K562 (cell line): Measurements from ENCODE around the gene RPS19. TPM values are rescaled to one million over a fixed set of nuclear protein-coding genes. Genes with fewer than 3 reads are reported as not detected.
A peak's percentile ranks its signal among the peaks of the same experiment; 100 is the strongest.

Experiments used
- ATAC-seq: fragments of 200-7000 bp; cut with Tn5 transposase; 3 replicates; pipeline ENCODE4 v1.9.1; 2020; ENCODE audit warnings: moderate library complexity
- BruUV-seq: library from RNA; stranded (reverse); fragments of 400-500 nt; replicated peaks from 2 replicates; lab custom pipeline; 2021; lab: Mats Ljungman, UMichigan
- CTCF ChIA-PET: fragments of 300-600 bp; formaldehyde crosslinking; extraction: SDS; loops from one replicate; lab custom pipeline; 2021; ENCODE audit warnings: low intra/inter-chr PET ratio; lab: Yijun Ruan, JAX
- POLR2A ChIA-PET: fragments of 300-600, 350-650 bp; sonication (Branson Sonifier 250); formaldehyde crosslinking; extraction: SDS; loops from one replicate; lab custom pipeline; 2021; ENCODE audit warnings: antibody characterized with exemption, inconsistent platforms; lab: Yijun Ruan, JAX
- DNase-seq, 4 experiments: peaks; one replicate each; pipeline versions ENCODE4 v3.0.0 to v3.0.0-alpha.2; 2011 to 2018; ENCODE audit warnings: low spot score in 3 of 4, mixed read lengths in 3 of 4; ENCODE audit errors: extremely low read depth in 1 of 4
- FAIRE-seq: peaks from 2 replicates; lab custom pipeline; 2011; peaks lifted over from hg19 to GRCh38; lab: Jason Lieb, UNC
- H2AFZ ChIP-seq: 2 replicates; pipeline ENCODE4 v1.6.0; 2011; ENCODE audit warnings: low read depth, low read length, control low read depth, inconsistent platforms
- H3K27ac ChIP-seq: fragments of 200-600 bp; 3 replicates; pipeline ENCODE4 v1.8.0; 2011; ENCODE audit warnings: low read depth, mild to moderate bottlenecking, control low read depth, inconsistent platforms, low read length, moderate library complexity, mixed read lengths; ENCODE audit errors: extremely low read depth
- H3K27me3 ChIP-seq, 2 experiments: fragments of 300-600 bp in 1 of 2; 2 replicates in 1 of 2; 3 replicates in 1 of 2; pipeline versions ENCODE4 v1.6.0 to v1.8.0; 2011; ENCODE audit warnings: inconsistent platforms in 2 of 2, low read length in 2 of 2, mild to moderate bottlenecking in 1 of 2, mixed read lengths in 1 of 2, moderate library complexity in 1 of 2; ENCODE audit not compliant: control insufficient read depth in 2 of 2, insufficient read depth in 2 of 2
- H3K36me3 ChIP-seq: fragments of 300-600 bp; 3 replicates; pipeline ENCODE4 v1.8.0; 2011; ENCODE audit warnings: mild to moderate bottlenecking, low read length, inconsistent platforms; ENCODE audit not compliant: control insufficient read depth, insufficient read depth
- H3K4me1 ChIP-seq, 2 experiments: fragments of 200-600 bp in 1 of 2; replicated peaks in 1 of 2; 2 replicates in 1 of 2; 3 replicates in 1 of 2; pipeline versions ENCODE4 v1.5.1 to v1.8.0; 2011; ENCODE audit warnings: inconsistent platforms in 2 of 2, low read length in 2 of 2, mild to moderate bottlenecking in 1 of 2, mixed read lengths in 1 of 2, moderate library complexity in 1 of 2; ENCODE audit not compliant: control insufficient read depth in 2 of 2, insufficient read depth in 2 of 2
- H3K4me2 ChIP-seq: 2 replicates; pipeline ENCODE4 v1.6.1; 2011; ENCODE audit warnings: low read length, control low read depth, inconsistent platforms, mixed read lengths; ENCODE audit not compliant: insufficient read depth
- H3K4me3 ChIP-seq: fragments of 200-600 bp; sonication (generic), shearing (Covaris generic); 2 replicates; pipeline ENCODE4 v1.5.1; 2016; ENCODE audit warnings: control low read depth, inconsistent platforms
- H3K79me2 ChIP-seq: fragments of 200-600 bp; 3 replicates; pipeline ENCODE4 v1.8.0; 2011; ENCODE audit warnings: low read length, inconsistent platforms; ENCODE audit not compliant: control insufficient read depth, insufficient read depth
- H3K9ac ChIP-seq, 2 experiments: 2 replicates each; pipeline versions ENCODE4 v1.6.0 to v1.6.1; 2011; ENCODE audit warnings: low read depth in 2 of 2, low read length in 2 of 2, control low read depth in 1 of 2, inconsistent platforms in 1 of 2, mild to moderate bottlenecking in 1 of 2, mixed read lengths in 1 of 2; ENCODE audit not compliant: insufficient read depth in 1 of 2
- H3K9me1 ChIP-seq: one replicate; pipeline ENCODE4 v1.6.0; 2011; ENCODE audit warnings: inconsistent platforms, mild to moderate bottlenecking, low read length, moderate library complexity; ENCODE audit not compliant: control insufficient read depth, insufficient read depth
- H3K9me3 ChIP-seq: replicated peaks from 2 replicates; pipeline ENCODE4 v1.5.1; 2011; ENCODE audit warnings: low read depth, low read length, inconsistent platforms; ENCODE audit not compliant: control insufficient read depth, insufficient read depth
- H4K20me1 ChIP-seq: replicated peaks from 2 replicates; pipeline ENCODE4 v1.6.1; 2011; ENCODE audit warnings: low read length, inconsistent platforms, mixed read lengths; ENCODE audit not compliant: control insufficient read depth, insufficient read depth
- ARHGAP35 ChIP-seq: fragments of 450-650 bp; IDR thresholded peaks from 2 replicates; pipeline ENCODE4 v1.6.1; 2018; ENCODE audit not compliant: partially characterized antibody
- CEBPB ChIP-seq: fragments of 450-650 bp; IDR thresholded peaks from 2 replicates; pipeline ENCODE4 v1.6.1; 2016; ENCODE audit warnings: missing genetic modification characterization, missing compliant biosample characterization
- WGBS: fragments of 100-300 bp; shearing (Covaris generic); methylation state at CpG from one replicate; pipeline ENCODE4 v1.1.6; 2016; ENCODE audit warnings: low coverage, mixed read lengths; ENCODE audit not compliant: insufficient coverage; ENCODE audit errors: missing lambda C conversion rate; 5-methylcytosine and 5-hydroxymethylcytosine counted together
- in situ Hi-C: fragments of 300-500 bp; cut with MboI; formaldehyde crosslinking; loops from 4 replicates; pipeline ENCODE4 v1.15.0; 2018; ENCODE audit warnings: inconsistent platforms, mixed read lengths
- intact Hi-C: fragments of 100-400 bp; cut with micrococcal nuclease; formaldehyde crosslinking; loops from 2 replicates; pipeline ENCODE4 v1.14.2; 2022
- polyA plus RNA-seq, 8 experiments: library from polyadenylated mRNA; depleted of rRNA in 4 of 8; stranded (reverse) in 5 of 8; unstranded in 3 of 8; fragments of >200 nt; fragmentation: Nextera tagmentation in 2 of 8; fragmentation: Illumina TruSeq in 1 of 8; extraction: Ambion mirVana in 2 of 8; extraction: Trizol in 1 of 8; gene quantifications; 2 replicates each; pipeline versions ENCODE4 v1.2.1 to v1.2.3, GENCODE V29; 2011 to 2014; ENCODE audit warnings: inconsistent platforms in 1 of 8, missing spikeins in 1 of 8
- total RNA-seq, 7 experiments: library from RNA; depleted of rRNA in 6 of 7; stranded (reverse); fragments of >200 nt in 6 of 7; fragmentation: Illumina TruSeq in 2 of 7; extraction: Trizol in 2 of 7; gene quantifications; 2 replicates each; pipeline versions ENCODE4 v1.2.1 to v1.2.3, GENCODE V29; 2011 to 2021; ENCODE audit warnings: low replicate concordance in 1 of 7
- TF ChIP-seq, protein P1 (sequence below): sonication (generic); formaldehyde crosslinking; IDR thresholded peaks from 2 replicates; pipeline ENCODE4 v1.9.0; 2022; ENCODE audit warnings: mild to moderate bottlenecking, missing genetic modification reagents
- TF ChIP-seq, protein P2 (sequence below), 3 experiments: fragments of 200-800 bp in 1 of 3; sonication (Bioruptor generic) in 1 of 3; sonication (generic) in 1 of 3; formaldehyde crosslinking in 1 of 3; IDR thresholded peaks; 2 replicates each; pipeline versions ENCODE4 v1.6.1 to v1.8.0; 2016 to 2022; ENCODE audit warnings: mild to moderate bottlenecking in 2 of 3, missing compliant biosample characterization in 2 of 3, missing genetic modification characterization in 2 of 3, missing genetic modification reagents in 1 of 3

The RPS19 gene
- total and polyA plus RNA-seq, 9 of the 15 experiments (the other 6 are each of a cell fraction or from before 2014, with no cell fraction given), result 1,964 to 3,408 (median 2,747) TPM

DNA sequence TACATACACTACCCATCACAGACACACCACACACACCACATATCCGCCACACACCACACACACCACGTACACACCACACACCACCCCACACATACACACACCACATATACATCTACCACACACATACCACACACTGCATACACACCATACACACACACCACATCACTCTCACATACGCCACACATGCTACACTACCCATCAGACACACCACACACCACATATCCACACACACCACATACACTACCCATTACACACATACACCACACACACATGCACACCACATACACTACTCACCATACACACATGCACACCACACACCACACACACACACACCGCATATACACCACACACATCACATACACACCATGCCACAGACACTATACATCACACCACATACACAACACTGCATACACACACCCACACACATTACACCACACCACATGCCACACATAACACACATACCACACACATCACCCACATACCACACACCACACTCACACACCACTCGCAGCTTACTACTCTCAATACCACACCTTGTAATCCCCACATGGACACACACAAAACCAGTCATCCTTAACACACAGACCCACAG is 58.7 kb downstream of the RPS19 start:
- in situ Hi-C loops (no loop called here), intact Hi-C loops (no loop called here)
- Histone ChIP-seq H4K20me1 (peaks cover 8% of the 10 kb centered on the region; the same call in 1 of the 2 replicates), H3K9ac (no peak overlapping the region), H3K9me1 (no peaks in the 10 kb centered on the region), H3K4me2 (no peak overlapping the region), H3K36me3 (no peaks in the 10 kb centered on the region), H2AFZ (no peak overlapping the region), H3K9me3 (no peaks in the 10 kb centered on the region; the same call in 1 of the 2 replicates), H3K27me3 (peaks cover 16 to 42% of the 10 kb centered on the region in 2 experiments), H3K4me3 (no peak overlapping the region), H3K4me1 (peaks cover 0 to 30% of the 10 kb centered on the region in 2 experiments; a peak in 3 of 5 replicates), H3K79me2 (no peaks in the 10 kb centered on the region), H3K27ac (no peak overlapping the region)
- no TSS peak for BruUV-seq
- DNase-seq (no peak), ATAC-seq (no peak), FAIRE-seq (peak; percentile 82)
- TF ChIP-seq, protein P1, sequence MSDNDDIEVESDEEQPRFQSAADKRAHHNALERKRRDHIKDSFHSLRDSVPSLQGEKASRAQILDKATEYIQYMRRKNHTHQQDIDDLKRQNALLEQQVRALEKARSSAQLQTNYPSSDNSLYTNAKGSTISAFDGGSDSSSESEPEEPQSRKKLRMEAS (CRISPR knock-in tag), result peak; percentile 18; the same call in 1 of the 2 replicates
- TF ChIP-seq ARHGAP35 (peak; percentile 20), CEBPB (tag) (no peak)
- TF ChIP-seq, protein P2, sequence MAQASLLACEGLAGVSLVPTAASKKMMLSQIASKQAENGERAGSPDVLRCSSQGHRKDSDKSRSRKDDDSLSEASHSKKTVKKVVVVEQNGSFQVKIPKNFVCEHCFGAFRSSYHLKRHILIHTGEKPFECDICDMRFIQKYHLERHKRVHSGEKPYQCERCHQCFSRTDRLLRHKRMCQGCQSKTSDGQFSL (CRISPR knock-in tag; IDR thresholded peaks at IDR 0.05), result 0 out of 2 replicates have a peak, but pooled peaks have one; percentile 22
- TF ChIP-seq, protein P2 (tag; IDR thresholded peaks at IDR 0.05), result no peak
- ChIA-PET POLR2A (interaction anchor here (1.0 kb wide), 1 partner anchor 30 kb away, joined by 4 read pairs; no protein-coding TSS in a partner anchor), CTCF (no interaction called here)
- WGBS, result 16% methylated on average over 5 of the region's 5 CpGs
